ENCODE measurements around the gene GRID1.

- TF ChIP-seq, protein P1, sequence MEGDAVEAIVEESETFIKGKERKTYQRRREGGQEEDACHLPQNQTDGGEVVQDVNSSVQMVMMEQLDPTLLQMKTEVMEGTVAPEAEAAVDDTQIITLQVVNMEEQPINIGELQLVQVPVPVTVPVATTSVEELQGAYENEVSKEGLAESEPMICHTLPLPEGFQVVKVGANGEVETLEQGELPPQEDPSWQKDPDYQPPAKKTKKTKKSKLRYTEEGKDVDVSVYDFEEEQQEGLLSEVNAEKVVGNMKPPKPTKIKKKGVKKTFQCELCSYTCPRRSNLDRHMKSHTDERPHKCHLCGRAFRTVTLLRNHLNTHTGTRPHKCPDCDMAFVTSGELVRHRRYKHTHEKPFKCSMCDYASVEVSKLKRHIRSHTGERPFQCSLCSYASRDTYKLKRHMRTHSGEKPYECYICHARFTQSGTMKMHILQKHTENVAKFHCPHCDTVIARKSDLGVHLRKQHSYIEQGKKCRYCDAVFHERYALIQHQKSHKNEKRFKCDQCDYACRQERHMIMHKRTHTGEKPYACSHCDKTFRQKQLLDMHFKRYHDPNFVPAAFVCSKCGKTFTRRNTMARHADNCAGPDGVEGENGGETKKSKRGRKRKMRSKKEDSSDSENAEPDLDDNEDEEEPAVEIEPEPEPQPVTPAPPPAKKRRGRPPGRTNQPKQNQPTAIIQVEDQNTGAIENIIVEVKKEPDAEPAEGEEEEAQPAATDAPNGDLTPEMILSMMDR (conservative IDR thresholded peaks at IDR 0.05; ENCODE audit: low read depth, low read length), result no peak
- TF ChIP-seq EZH2 (IDR thresholded peaks at IDR 0.05; ENCODE audit: low read length, unreplicated experiment), result no peak
- TF ChIP-seq EZH2phosphoT487 (IDR thresholded peaks at IDR 0.05; ENCODE audit: borderline replicate concordance, low read length), result no peak
Measured at GRCh38 chr10:86102031-86102430, 264.6 kb downstream of the GRID1 start.

Measured in PC-3 (cell line).